PFSK-1 (cell line): ENCODE data around the gene GALNTL6.

ENCODE experiments used
- FOXP2 ChIP-seq: optimal IDR thresholded peaks from 2 replicates; pipeline ENCODE3; 2011; ENCODE audit warnings: borderline replicate concordance, control low read depth, inconsistent platforms; ENCODE audit not compliant: insufficient read depth; ENCODE audit errors: extremely low read length, extremely low read depth
- POLR2AphosphoS5 ChIP-seq: IDR thresholded peaks from 2 replicates; pipeline ENCODE4 v1.6.1; 2012; ENCODE audit warnings: low read depth, mild to moderate bottlenecking, control low read depth, low read length, moderate library complexity
- SIN3A ChIP-seq: IDR thresholded peaks from 2 replicates; pipeline ENCODE4 v1.6.1; 2012; ENCODE audit warnings: mild to moderate bottlenecking, low read length, moderate library complexity, borderline replicate concordance; ENCODE audit not compliant: insufficient read depth
- TAF1 ChIP-seq: IDR thresholded peaks from 2 replicates; pipeline ENCODE4 v1.6.1; 2012; ENCODE audit warnings: low read length, control low read depth, borderline replicate concordance; ENCODE audit not compliant: insufficient read depth
- TF ChIP-seq, protein P1 (sequence below), 2 experiments: IDR thresholded peaks; 2 replicates each; pipeline versions ENCODE4 v1.6.1 to v1.8.0; 2011 to 2012; ENCODE audit warnings: low read depth in 2 of 2, low read length in 2 of 2, control low read depth in 1 of 2, inconsistent platforms in 1 of 2, mild to moderate bottlenecking in 1 of 2, moderate library complexity in 1 of 2; ENCODE audit not compliant: insufficient read depth in 1 of 2

GALNTL6 gene

DNA sequence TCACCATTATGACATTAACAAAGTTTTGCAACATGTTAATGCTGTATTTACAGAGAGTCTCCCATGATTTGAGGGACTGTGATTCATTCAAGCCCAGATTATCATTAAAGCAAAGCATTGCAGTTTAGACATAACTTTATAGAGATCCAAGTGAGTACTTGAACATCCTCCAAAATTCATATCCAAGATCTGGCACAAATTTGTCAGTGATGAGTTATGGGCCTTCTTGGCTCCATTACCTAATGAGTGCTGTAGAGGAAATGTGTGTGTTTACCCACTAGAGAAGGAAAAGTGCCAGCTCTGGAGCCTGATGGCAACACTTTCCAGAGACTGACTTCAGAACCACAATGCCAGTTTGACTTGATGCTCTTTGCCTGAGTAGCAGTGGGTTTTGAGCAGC lies 432.3 kb downstream of the GALNTL6 start:
- no peak for TF ChIP-seq POLR2AphosphoS5
- no peak for TF ChIP-seq FOXP2
- TF ChIP-seq TAF1: no peak
- TF ChIP-seq SIN3A: no peak
- TF ChIP-seq, protein P1, sequence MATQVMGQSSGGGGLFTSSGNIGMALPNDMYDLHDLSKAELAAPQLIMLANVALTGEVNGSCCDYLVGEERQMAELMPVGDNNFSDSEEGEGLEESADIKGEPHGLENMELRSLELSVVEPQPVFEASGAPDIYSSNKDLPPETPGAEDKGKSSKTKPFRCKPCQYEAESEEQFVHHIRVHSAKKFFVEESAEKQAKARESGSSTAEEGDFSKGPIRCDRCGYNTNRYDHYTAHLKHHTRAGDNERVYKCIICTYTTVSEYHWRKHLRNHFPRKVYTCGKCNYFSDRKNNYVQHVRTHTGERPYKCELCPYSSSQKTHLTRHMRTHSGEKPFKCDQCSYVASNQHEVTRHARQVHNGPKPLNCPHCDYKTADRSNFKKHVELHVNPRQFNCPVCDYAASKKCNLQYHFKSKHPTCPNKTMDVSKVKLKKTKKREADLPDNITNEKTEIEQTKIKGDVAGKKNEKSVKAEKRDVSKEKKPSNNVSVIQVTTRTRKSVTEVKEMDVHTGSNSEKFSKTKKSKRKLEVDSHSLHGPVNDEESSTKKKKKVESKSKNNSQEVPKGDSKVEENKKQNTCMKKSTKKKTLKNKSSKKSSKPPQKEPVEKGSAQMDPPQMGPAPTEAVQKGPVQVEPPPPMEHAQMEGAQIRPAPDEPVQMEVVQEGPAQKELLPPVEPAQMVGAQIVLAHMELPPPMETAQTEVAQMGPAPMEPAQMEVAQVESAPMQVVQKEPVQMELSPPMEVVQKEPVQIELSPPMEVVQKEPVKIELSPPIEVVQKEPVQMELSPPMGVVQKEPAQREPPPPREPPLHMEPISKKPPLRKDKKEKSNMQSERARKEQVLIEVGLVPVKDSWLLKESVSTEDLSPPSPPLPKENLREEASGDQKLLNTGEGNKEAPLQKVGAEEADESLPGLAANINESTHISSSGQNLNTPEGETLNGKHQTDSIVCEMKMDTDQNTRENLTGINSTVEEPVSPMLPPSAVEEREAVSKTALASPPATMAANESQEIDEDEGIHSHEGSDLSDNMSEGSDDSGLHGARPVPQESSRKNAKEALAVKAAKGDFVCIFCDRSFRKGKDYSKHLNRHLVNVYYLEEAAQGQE (IDR thresholded peaks at IDR 0.05; ENCODE audit: insufficient read depth in 1 of 2, low read depth in 2 of 2, low read length in 2 of 2): no peak

DNA sequence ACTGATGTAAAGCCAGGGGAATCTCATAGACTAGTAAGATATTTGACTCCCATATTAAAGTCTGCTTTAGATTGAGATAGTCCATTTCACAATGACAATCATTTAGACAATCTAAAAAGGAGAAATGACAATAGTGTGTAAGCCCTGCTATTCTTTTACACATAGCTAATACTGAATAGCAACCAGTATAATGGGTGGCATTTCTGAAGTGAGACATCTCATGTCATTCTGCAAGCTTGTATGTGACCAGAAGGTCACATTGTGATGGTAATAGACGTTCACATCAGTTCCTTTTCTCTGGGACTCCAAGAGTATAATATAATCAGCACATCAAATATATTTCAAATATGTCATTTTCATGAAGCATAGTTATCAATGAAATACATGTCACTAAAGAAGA lies 440.2 kb downstream of the GALNTL6 start:
- TF ChIP-seq FOXP2 (no peak), TAF1 (no peak), POLR2AphosphoS5 (no peak), SIN3A (no peak)
- TF ChIP-seq, protein P1 (IDR thresholded peaks at IDR 0.05; ENCODE audit: insufficient read depth in 1 of 2, low read depth in 2 of 2, low read length in 2 of 2): no peak

DNA sequence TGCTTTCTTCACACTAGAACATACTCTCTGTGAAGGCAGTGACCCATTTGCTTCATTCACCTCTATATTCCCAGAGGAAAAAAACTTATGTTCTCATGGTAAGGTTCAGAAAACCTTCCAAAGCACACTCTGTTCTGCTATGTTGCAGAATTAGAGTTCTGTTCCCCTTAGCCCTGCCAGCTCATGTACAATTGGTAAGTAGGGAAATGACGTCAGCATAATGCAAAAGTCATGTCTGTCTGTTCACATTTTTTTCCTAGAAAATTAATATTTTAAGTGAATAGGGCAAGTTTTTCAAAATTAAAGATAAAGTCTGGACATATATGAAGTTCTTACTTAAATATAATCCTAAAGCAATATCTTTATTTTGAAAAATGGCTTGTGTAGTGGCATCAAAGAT lies 443.6 kb downstream of the GALNTL6 start:
- TF ChIP-seq SIN3A (no peak), FOXP2 (no peak), POLR2AphosphoS5 (no peak)

DNA sequence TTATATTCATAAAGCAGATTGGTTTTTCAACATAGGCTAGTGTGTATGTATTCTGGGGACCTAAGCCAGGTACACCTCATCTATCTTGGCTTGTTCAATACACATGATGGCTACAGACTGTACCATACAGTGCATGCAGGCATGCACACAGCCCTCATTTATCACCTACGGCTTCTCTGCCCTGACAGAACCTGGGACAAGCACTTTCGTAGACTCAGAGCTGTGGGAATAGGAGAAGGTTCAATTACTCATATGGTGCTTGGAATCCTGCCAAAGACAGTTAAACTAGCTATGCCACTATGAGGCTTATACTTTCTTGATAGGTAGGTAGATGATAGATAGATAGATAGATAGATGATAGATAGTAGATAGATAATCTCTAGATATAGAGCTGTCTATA lies 457.2 kb downstream of the GALNTL6 start:
- no peak for TF ChIP-seq TAF1
- TF ChIP-seq FOXP2: no peak
- TF ChIP-seq SIN3A: no peak
- TF ChIP-seq, protein P1 (IDR thresholded peaks at IDR 0.05; ENCODE audit: insufficient read depth in 1 of 2, low read depth in 2 of 2, low read length in 2 of 2): no peak
- no peak for TF ChIP-seq POLR2AphosphoS5

DNA sequence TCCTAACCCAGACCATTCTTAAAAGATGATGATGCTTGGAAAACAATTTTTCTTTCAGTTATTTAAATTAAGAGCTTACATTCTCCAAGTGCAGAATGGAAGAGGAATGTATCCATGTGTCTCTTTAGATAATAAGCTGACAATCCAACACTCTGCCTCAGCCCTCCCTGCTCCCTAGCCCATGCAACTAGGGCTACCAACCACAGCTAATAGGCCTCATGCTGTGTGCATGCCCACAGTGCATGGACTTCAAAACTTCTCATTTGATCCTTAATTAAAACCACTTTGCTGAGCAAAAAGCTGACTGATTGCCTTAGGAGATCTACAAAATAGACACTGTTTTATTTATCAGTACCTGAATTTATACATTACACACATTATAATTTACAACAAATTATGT lies 473.9 kb downstream of the GALNTL6 start:
- TF ChIP-seq TAF1: no peak

DNA sequence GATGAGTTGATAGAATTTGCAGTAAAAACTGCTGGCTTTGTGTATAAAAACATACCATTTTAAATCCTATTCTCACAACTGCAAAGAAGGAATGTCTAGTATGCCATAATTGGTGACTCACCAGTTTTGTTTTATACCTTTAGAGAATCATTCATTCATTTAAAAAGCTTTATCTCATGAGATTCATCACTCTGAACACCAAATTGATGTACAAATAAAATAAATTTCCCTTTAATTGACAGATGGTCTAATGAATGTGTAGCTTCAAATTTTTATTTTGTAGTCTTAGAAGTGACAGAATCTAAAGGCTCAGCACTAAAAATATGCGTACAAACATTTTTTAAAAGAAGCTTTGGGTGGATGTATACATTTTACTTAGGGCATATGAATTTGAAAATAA lies 492.5 kb downstream of the GALNTL6 start:
- TF ChIP-seq SIN3A (no peak), TAF1 (no peak)

DNA sequence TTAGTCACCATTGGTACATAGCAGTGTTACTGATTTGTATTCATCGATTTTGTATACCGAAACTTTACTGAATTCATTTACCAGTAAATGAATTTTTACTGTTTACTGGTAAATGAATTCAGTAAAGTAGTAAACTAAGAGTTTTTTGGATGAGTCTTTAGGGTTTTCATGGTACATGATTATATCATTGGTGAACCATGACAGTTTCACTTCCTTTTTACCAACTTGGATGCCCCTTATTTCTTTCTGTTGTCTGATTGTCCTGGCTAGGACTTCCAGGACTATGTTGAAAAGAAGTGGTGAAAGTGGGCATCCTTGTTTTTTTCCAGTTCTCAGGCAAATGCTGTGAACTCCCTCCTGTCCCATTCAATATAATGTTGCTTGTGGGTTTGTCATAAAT lies 494.9 kb downstream of the GALNTL6 start:
- TF ChIP-seq, protein P1 (IDR thresholded peaks at IDR 0.05; ENCODE audit: insufficient read depth in 1 of 2, low read depth in 2 of 2, low read length in 2 of 2): no peak
- no peak for TF ChIP-seq FOXP2
- no peak for TF ChIP-seq SIN3A
- TF ChIP-seq POLR2AphosphoS5: no peak
- TF ChIP-seq TAF1: no peak
